Ishikawa (cell line): ENCODE measurements around the gene LRRC1.

Experiments
- CEBPB ChIP-seq: IDR thresholded peaks from 2 replicates; pipeline ENCODE4 v1.6.1; 2012
- CREB1 ChIP-seq: IDR thresholded peaks from 2 replicates; pipeline ENCODE4 v1.6.1; 2012; ENCODE audit warnings: low read depth
- EGR1 ChIP-seq: IDR thresholded peaks from 2 replicates; pipeline ENCODE4 v1.6.1; 2012
- EP300 ChIP-seq: IDR thresholded peaks from 2 replicates; pipeline ENCODE4 v1.6.1; 2012; ENCODE audit warnings: borderline replicate concordance
- FOXM1 ChIP-seq: IDR thresholded peaks from 2 replicates; pipeline ENCODE4 v1.6.1; 2012; ENCODE audit warnings: low read depth, borderline replicate concordance
- MAX ChIP-seq: IDR thresholded peaks from 2 replicates; pipeline ENCODE4 v1.6.1; 2012
- NFIC ChIP-seq: IDR thresholded peaks from 2 replicates; pipeline ENCODE4 v1.6.1; 2012
- RAD21 ChIP-seq: IDR thresholded peaks from 2 replicates; pipeline ENCODE4 v1.6.1; 2012; ENCODE audit warnings: low read depth
- REST ChIP-seq: IDR thresholded peaks from 2 replicates; pipeline ENCODE4 v1.6.1; 2012; ENCODE audit warnings: low read depth, mild to moderate bottlenecking
- TAF1 ChIP-seq: IDR thresholded peaks from 2 replicates; pipeline ENCODE4 v1.6.1; 2012; ENCODE audit warnings: low read depth, mild to moderate bottlenecking
- TCF12 ChIP-seq: IDR thresholded peaks from 2 replicates; pipeline ENCODE4 v1.6.1; 2012; ENCODE audit warnings: low read depth
- TEAD4 ChIP-seq: IDR thresholded peaks from 2 replicates; pipeline ENCODE4 v1.6.1; 2012
- USF1 ChIP-seq: IDR thresholded peaks from 2 replicates; pipeline ENCODE4 v1.6.1; 2012
- YY1 ChIP-seq: IDR thresholded peaks from 2 replicates; pipeline ENCODE4 v1.6.1; 2012; ENCODE audit warnings: low read depth
- ZBTB7A ChIP-seq: IDR thresholded peaks from 2 replicates; pipeline ENCODE4 v1.6.1; 2012; ENCODE audit warnings: low read depth

Gene LRRC1

GRCh38 chr6:53854843-53855567, 60.2 kb downstream of the LRRC1 start:
- TF ChIP-seq RAD21 = no peak
- no peak for TF ChIP-seq CREB1
- TF ChIP-seq TAF1 = no peak
- no peak for TF ChIP-seq TEAD4
- TF ChIP-seq REST = no peak
- TF ChIP-seq TCF12 = no peak
- no peak for TF ChIP-seq FOXM1
- no peak for TF ChIP-seq YY1

- no peak for TF ChIP-seq REST
- TF ChIP-seq TCF12 = no peak
Observed at GRCh38 chr6:53855940-53856339, 61.1 kb downstream of the LRRC1 start.

GRCh38 chr6:53857318-53858094, 62.7 kb downstream of the LRRC1 start:
- TF ChIP-seq CEBPB = no peak
- no peak for TF ChIP-seq REST
- TF ChIP-seq EP300 = no peak
- TF ChIP-seq FOXM1 = no peak
- TF ChIP-seq EGR1 = no peak
- TF ChIP-seq YY1 = no peak
- TF ChIP-seq CREB1 = no peak
- no peak for TF ChIP-seq TCF12
- no peak for TF ChIP-seq RAD21
- TF ChIP-seq TEAD4 = no peak
- TF ChIP-seq NFIC = no peak
- no peak for TF ChIP-seq ZBTB7A
- no peak for TF ChIP-seq MAX
- no peak for TF ChIP-seq USF1
- no peak for TF ChIP-seq TAF1

- TF ChIP-seq CEBPB (no peak), MAX (no peak), ZBTB7A (no peak), TAF1 (no peak), CREB1 (no peak), FOXM1 (no peak), YY1 (no peak), EGR1 (no peak), USF1 (no peak)
Observed at GRCh38 chr6:53858196-53858595, 63.4 kb downstream of the LRRC1 start.
